Muscle of leg (tissue), 11 donors: Measurements from ENCODE around the gene CHGA. TPM values are rescaled to one million over a fixed set of nuclear protein-coding genes. Genes with fewer than 3 reads are reported as not detected.

Experiments
- DNase-seq: peaks from one replicate; pipeline ENCODE4 v3.0.0; 2013
- H3K27ac ChIP-seq: one replicate; pipeline ENCODE4 v1.5.1; 2013; ENCODE audit warnings: mild to moderate bottlenecking, low read length, control low read depth
- H3K27me3 ChIP-seq: one replicate; pipeline ENCODE4 v1.6.1; 2013; ENCODE audit warnings: low read length; ENCODE audit not compliant: control insufficient read depth, insufficient read depth
- H3K36me3 ChIP-seq: one replicate; pipeline ENCODE4 v1.6.1; 2013; ENCODE audit warnings: low read length; ENCODE audit not compliant: control insufficient read depth, insufficient read depth
- H3K4me1 ChIP-seq: one replicate; pipeline ENCODE4 v1.6.1; 2013; ENCODE audit warnings: low read length; ENCODE audit not compliant: control insufficient read depth, insufficient read depth
- H3K4me3 ChIP-seq: one replicate; pipeline ENCODE4 v1.5.1; 2013; ENCODE audit warnings: low read length, control low read depth
- H3K9me3 ChIP-seq: replicated peaks from 2 replicates; pipeline ENCODE4 v1.6.1; 2013; ENCODE audit warnings: low read depth, low read length; ENCODE audit not compliant: control insufficient read depth
- WGBS: methylation state at CpG from one replicate; pipeline ENCODE4 v1.1.5; 2013; ENCODE audit warnings: missing lambda C conversion rate; ENCODE audit not compliant: insufficient coverage; 5-methylcytosine and 5-hydroxymethylcytosine counted together
- polyA plus RNA-seq, 8 donors: library from polyadenylated mRNA; unstranded; fragments of 120-200 nt; gene quantifications; one replicate each; pipeline versions ENCODE4 v1.2.1 to v1.2.3, GENCODE V29; 2013; ENCODE audit warnings: inconsistent platforms in 1 of 8, low replicate concordance in 1 of 8; ENCODE audit not compliant: insufficient read length in 8 of 8, insufficient read depth in 1 of 8
- total RNA-seq: library from RNA; stranded (reverse); fragments of 120-200 nt; gene quantifications from one replicate; pipeline ENCODE4 v1.2.4, GENCODE V29; 2013

CHGA gene
- total and polyA plus RNA-seq, 9 donors: 0.13 to 20.9 (median 0.50) TPM; not detected in 2

DNA sequence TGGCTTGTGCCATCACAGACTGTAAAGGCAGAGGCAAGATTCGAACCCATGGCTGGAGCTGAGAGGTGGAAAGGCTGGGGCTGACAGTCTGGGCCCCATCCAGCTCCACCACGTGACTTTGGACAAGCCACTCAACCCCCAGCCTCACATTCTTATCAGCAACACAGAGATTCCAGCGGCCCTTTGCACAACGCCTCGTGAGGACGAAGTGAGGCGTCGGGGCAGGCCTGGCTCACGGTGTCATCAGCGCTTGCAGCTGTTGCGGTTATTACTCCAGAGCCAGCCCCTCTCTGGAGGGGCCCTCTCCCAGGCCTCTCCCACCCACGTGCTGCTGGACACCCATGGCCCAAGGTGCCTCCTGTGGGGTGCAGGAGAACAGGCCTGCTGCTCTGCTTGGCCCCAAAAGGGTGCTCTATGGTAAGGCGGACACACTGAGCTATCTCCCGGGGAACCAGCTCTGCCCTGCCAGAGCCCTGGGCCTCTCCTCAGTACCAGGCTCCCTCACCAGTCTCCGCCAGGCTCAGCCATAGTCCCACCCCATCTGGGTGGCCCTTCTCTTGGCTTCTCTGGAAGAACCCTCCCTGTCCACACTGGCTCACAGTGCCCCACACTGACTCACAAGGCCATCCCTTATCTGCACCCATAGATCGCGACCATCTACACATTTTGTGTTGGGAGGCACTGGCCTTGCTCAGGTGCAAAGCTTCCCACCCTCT lies 21.1 kb downstream of the CHGA start:
- Histone ChIP-seq H3K4me1 (peaks cover 11% of the 10 kb centered on the region), H3K36me3 (peaks cover 6% of the 10 kb centered on the region), H3K27me3 (no peaks in the 10 kb centered on the region), H3K27ac (no peak overlapping the region), H3K4me3 (no peak overlapping the region), H3K9me3 (no peaks in the 10 kb centered on the region)
- no peak for DNase-seq
- 80% methylated on average over 16 of the region's 17 CpGs for WGBS

DNA sequence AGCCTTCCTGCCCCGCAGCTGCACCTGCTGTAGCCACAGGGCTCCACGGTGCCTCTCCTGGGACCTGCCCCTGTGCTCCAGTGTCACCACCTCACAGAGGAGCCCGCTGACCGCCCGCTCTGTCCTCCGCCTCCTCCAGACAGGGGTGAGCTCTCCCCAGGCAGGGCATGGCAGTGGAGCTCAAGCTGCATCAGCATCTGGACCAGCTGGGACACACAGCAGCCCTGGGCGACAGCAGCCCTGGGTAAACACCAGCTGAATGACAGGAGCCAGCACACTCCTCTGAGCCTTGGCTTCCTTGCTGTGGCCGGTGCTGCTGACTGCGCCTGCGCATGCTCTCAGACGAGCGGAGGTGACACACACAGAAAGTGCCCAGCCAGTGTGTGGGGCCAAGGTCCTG lies 22.0 kb downstream of the CHGA start:
- WGBS: 85% methylated on average over 12 of the region's 12 CpGs
- H3K36me3 ChIP-seq: peaks cover 6% of the 10 kb centered on the region
- H3K27ac ChIP-seq: no peak overlapping the region
- DNase-seq: no peak
- H3K4me1 ChIP-seq: peaks cover 8% of the 10 kb centered on the region
- H3K27me3 ChIP-seq: no peaks in the 10 kb centered on the region
- no peak overlapping the region for H3K4me3 ChIP-seq
- no peaks in the 10 kb centered on the region for H3K9me3 ChIP-seq

GRCh38 chr14:92945544-92945943 lies 22.6 kb downstream of the CHGA start:
- H3K27ac ChIP-seq: no peak overlapping the region
- no peaks in the 10 kb centered on the region for H3K9me3 ChIP-seq
- WGBS: 89% methylated on average over 12 of the region's 12 CpGs
- H3K4me3 ChIP-seq: no peak overlapping the region
- peaks cover 8% of the 10 kb centered on the region for H3K4me1 ChIP-seq
- H3K27me3 ChIP-seq: no peaks in the 10 kb centered on the region
- DNase-seq: no peak
- peaks cover 10% of the 10 kb centered on the region for H3K36me3 ChIP-seq

DNA sequence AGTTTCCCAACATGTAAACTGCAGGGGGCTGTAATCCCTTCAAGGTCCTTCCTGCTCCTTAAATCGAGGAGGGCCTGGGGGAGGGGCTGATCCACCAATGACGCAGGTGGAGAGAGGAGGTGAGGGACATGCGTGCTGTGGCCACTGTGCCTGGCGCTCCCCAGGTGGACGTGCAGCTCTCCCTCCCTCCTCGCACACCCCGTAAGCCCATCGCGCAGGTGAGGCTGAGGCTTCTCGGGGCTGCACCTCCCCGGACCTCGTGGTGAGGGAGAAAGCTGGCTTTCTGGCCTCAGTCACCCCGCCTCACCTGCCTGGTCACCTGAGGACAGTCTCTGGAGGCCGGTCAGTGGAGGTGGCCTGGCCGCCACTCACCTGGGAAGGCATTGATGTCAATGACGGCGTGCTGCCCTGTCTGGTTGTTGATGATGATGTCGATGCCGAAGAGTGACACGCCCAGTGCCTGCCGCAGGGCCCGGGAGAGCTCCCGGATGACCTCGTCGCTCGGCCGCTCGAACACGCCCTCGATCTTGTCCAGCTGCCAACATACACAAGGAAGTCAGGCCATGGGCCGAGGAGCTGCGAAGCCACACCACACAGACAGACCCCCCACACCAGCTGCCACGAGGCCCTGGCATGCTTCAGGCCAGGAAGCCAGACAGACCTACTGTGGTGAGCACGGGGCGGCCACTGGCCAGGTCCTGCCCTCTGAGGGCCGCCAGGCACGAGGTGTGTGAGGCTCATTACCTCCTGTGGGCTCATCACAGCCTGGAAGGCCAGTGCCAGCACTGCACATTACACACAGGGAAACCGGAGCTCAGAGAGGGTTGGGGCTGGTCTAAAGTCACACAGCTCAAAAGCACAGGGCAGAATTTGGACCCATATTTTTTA lies 23.3 kb downstream of the CHGA start:
- H3K27me3 ChIP-seq: no peaks in the 10 kb centered on the region
- peak; percentile 53 for DNase-seq
- H3K36me3 ChIP-seq: peaks cover 16% of the 10 kb centered on the region
- H3K4me3 ChIP-seq: no peak overlapping the region
- no peaks in the 10 kb centered on the region for H3K9me3 ChIP-seq
- WGBS: 72% methylated on average over 37 of the region's 38 CpGs
- no peak overlapping the region for H3K27ac ChIP-seq
- peaks cover 8% of the 10 kb centered on the region for H3K4me1 ChIP-seq

GRCh38 chr14:92946847-92947545 lies 24.0 kb downstream of the CHGA start:
- H3K27me3 ChIP-seq: no peaks in the 10 kb centered on the region
- no peak overlapping the region for H3K4me3 ChIP-seq
- peaks cover 18% of the 10 kb centered on the region for H3K36me3 ChIP-seq
- H3K4me1 ChIP-seq: peaks cover 8% of the 10 kb centered on the region
- H3K9me3 ChIP-seq: no peaks in the 10 kb centered on the region
- 73% methylated on average over 8 of the region's 12 CpGs for WGBS
- no peak overlapping the region for H3K27ac ChIP-seq
- no peak for DNase-seq

GRCh38 chr14:92948647-92949046 lies 25.7 kb downstream of the CHGA start:
- H3K4me1 ChIP-seq: peaks cover 10% of the 10 kb centered on the region
- WGBS: 90% methylated on average over 21 of the region's 22 CpGs
- no peak for DNase-seq

GRCh38 chr14:92949496-92950192 lies 26.7 kb downstream of the CHGA start:
- H3K27ac ChIP-seq: no peak overlapping the region
- H3K36me3 ChIP-seq: peaks cover 18% of the 10 kb centered on the region

More at GRCh38 chr14:92948647-92949046, 25.7 kb downstream of the CHGA start:
- Histone ChIP-seq H3K36me3 (peaks cover 18% of the 10 kb centered on the region), H3K27me3 (no peaks in the 10 kb centered on the region), H3K9me3 (no peaks in the 10 kb centered on the region), H3K4me3 (no peak overlapping the region), H3K27ac (no peak overlapping the region)

DNA sequence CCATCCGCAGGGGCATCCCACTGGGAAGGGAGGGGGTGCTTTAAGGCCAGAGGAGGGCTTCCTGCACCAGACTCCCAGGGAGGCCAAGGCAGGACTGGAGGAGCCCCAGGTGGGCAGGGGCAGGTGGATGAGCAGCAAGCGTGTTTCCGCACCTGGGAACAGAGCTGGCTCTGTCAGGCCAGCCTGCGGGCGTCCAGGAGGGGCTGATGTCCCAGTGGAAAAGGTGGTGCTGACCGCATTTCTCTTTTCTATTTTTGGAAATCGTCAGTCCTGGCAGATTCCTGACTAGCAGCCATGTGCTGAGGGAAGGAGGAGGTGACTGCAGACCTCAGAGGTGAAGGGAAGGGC lies 27.2 kb downstream of the CHGA start:
- Histone ChIP-seq H3K27me3 (no peaks in the 10 kb centered on the region), H3K4me1 (peaks cover 8% of the 10 kb centered on the region), H3K27ac (no peak overlapping the region), H3K4me3 (no peak overlapping the region), H3K36me3 (peaks cover 18% of the 10 kb centered on the region), H3K9me3 (no peaks in the 10 kb centered on the region)
- WGBS: 92% methylated on average over 7 of the region's 7 CpGs
- DNase-seq: no peak

More at GRCh38 chr14:92949496-92950192, 26.7 kb downstream of the CHGA start:
- H3K4me1 ChIP-seq: peaks cover 8% of the 10 kb centered on the region
- no peaks in the 10 kb centered on the region for H3K9me3 ChIP-seq
- no peak for DNase-seq
- H3K27me3 ChIP-seq: no peaks in the 10 kb centered on the region
- 88% methylated on average over 22 of the region's 24 CpGs for whole genome bisulfite sequencing
- no peak overlapping the region for H3K4me3 ChIP-seq

GRCh38 chr14:92950773-92951172 lies 27.8 kb downstream of the CHGA start:
- Histone ChIP-seq H3K9me3 (no peaks in the 10 kb centered on the region), H3K27ac (no peak overlapping the region), H3K4me3 (no peak overlapping the region), H3K36me3 (peaks cover 18% of the 10 kb centered on the region), H3K4me1 (peaks cover 8% of the 10 kb centered on the region), H3K27me3 (no peaks in the 10 kb centered on the region)
- no peak for DNase-seq
- WGBS: 100% methylated on average over 2 of the region's 6 CpGs
